ENCODE measurements around the gene KCNIP1. TPM values are rescaled to one million over a fixed set of nuclear protein-coding genes. Genes with fewer than 3 reads are reported as not detected.

KCNIP1 gene
- polyA plus RNA-seq, 3 donors: not detected

DNA sequence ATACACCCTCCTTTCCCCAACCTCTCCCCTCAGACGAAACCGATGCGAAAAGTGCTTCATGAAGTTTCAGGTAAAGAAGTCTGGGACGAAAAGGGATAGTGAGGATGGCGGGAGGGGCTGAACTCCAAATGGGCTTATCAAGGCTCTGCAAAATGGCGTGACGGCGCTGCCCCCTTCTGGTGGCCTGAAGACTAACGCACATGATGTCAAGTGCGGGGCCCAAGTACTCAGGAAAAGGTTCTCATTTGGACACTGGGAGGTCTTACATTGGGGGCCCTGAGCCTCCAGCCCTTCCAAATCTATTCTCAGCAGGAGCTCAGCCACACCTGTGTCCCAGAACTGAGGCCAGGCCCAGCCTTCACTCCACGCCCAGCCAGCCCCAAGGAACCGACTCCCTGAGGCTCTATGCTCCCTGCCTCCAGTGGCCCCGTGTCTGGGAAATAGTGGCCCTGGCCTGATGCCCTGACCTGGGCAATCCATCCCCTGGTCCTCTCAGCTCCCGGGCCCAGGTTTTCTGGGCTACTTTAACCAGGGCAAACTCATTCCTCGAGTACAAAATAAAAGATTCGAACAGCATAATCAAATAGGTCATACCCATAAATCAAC is 119.9 kb downstream of the KCNIP1 start:
- peak; percentile 11 to 56 (median 44) for DNase-seq
- H3K4me3 ChIP-seq (replicated peaks in 1 of 3; ENCODE audit: low read depth in 2 of 3, low read length in 3 of 3): no peak overlapping the region
- TF ChIP-seq, protein P1, sequence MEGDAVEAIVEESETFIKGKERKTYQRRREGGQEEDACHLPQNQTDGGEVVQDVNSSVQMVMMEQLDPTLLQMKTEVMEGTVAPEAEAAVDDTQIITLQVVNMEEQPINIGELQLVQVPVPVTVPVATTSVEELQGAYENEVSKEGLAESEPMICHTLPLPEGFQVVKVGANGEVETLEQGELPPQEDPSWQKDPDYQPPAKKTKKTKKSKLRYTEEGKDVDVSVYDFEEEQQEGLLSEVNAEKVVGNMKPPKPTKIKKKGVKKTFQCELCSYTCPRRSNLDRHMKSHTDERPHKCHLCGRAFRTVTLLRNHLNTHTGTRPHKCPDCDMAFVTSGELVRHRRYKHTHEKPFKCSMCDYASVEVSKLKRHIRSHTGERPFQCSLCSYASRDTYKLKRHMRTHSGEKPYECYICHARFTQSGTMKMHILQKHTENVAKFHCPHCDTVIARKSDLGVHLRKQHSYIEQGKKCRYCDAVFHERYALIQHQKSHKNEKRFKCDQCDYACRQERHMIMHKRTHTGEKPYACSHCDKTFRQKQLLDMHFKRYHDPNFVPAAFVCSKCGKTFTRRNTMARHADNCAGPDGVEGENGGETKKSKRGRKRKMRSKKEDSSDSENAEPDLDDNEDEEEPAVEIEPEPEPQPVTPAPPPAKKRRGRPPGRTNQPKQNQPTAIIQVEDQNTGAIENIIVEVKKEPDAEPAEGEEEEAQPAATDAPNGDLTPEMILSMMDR (IDR thresholded peaks at IDR 0.05): peak; percentile 80

DNA sequence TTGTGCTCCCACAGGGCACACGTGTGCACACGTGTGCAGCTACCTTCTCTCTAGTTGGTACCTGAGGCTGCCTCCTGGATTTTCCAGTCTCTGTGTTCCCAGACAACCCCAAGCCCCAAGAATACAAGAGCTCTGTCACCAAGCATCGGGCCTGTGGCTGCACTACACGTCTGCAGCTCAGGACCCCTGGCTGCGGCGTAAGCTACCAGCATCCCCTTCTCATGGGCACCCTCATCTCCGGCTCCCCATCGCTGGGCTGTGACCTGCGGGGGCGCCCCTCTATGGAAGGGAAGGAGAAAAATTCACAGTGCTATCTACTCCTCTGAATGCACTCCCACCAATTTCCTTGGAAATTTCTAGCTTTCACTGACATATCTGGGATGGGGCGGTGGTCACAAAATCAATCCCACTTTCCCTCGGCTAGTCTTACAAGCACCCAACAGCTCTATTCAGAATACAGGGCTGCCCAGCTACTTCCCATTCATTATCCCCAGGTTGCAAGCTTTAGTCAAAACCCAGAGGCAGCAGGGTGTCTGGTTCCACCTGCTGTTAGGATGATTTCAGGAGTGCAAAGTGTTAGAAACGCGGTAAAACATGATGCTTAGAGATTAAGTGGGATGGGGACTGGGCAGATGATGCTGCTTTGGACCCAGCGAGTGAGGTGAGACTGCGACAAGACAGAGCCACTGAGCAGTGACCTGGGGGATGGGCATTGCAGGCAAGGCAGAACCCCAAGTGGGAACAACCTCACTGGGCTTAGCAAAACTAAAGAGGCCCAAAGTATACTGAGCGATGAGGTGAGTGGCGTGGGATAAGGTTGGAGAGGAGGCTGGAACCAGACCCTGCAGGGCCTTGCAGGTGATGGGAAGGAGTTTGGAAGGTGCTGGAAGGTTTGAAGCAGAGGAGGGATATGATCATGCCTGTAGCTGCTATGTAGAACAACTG is 121.7 kb downstream of the KCNIP1 start:
- H2AFZ ChIP-seq (ENCODE audit: insufficient read depth, low read depth, low read length, poor library complexity, severe bottlenecking): no peak overlapping the region
- intact Hi-C loops (cut with micrococcal nuclease): no loop called here
- 84% methylated on average over 13 of the region's 18 CpGs for WGBS (ENCODE audit: insufficient coverage)
- peaks cover 3% of the 10 kb centered on the region for H3K4me1 Mint-ChIP-seq
- TF ChIP-seq, protein P1 (IDR thresholded peaks at IDR 0.05): no peak
- no peak overlapping the region for H3K9ac ChIP-seq (ENCODE audit: insufficient read depth, low read length, poor library complexity, severe bottlenecking)
- no peaks in the 10 kb centered on the region for H3K36me3 ChIP-seq (replicated peaks in 1 of 2; ENCODE audit: control insufficient read depth in 1 of 2, insufficient read depth in 2 of 2, low read length in 2 of 2)
- H3K27me3 Mint-ChIP-seq (ENCODE audit: low read depth in 3 of 3): peaks cover 8 to 12% (median 11%) of the 10 kb centered on the region in 3 donors
- no peak overlapping the region for H3K4me3 ChIP-seq (replicated peaks in 1 of 3; ENCODE audit: low read depth in 2 of 3, low read length in 3 of 3)
- no peaks in the 10 kb centered on the region for H3K36me3 Mint-ChIP-seq
- no peaks in the 10 kb centered on the region for H3K4me1 ChIP-seq (ENCODE audit: control insufficient read depth in 1 of 2, insufficient read depth in 2 of 2, low read length in 2 of 2)
- no peak for DNase-seq
- no peak overlapping the region for H3K4me2 ChIP-seq (replicated peaks; ENCODE audit: extremely low read depth, low read length, poor library complexity, severe bottlenecking)
- H3K27ac ChIP-seq (ENCODE audit: low read depth in 1 of 2, low read length in 2 of 2): no peak overlapping the region
- H3K79me2 ChIP-seq (ENCODE audit: insufficient read depth, low read length): no peaks in the 10 kb centered on the region
- H4K20me1 ChIP-seq (ENCODE audit: insufficient read depth, low read length): no peaks in the 10 kb centered on the region
- peak overlapping the region in 1 of 7 donors; percentile 35 for H3K27ac Mint-ChIP-seq
- no peaks in the 10 kb centered on the region for H3K9me3 Mint-ChIP-seq
- no peak overlapping the region for H3K4me3 Mint-ChIP-seq
- no peaks in the 10 kb centered on the region for H3K9me3 ChIP-seq (replicated peaks in 1 of 2; ENCODE audit: control insufficient read depth in 1 of 2, insufficient read depth in 1 of 2, low read length in 2 of 2)
- no peaks in the 10 kb centered on the region for H3K27me3 ChIP-seq (ENCODE audit: control insufficient read depth in 2 of 2, insufficient read depth in 2 of 2, low read length in 2 of 2)

More for the DNA sequence above, 119.9 kb downstream of the KCNIP1 start:
- Mint-ChIP-seq H3K4me3 (no peak overlapping the region), H3K27ac (no peak overlapping the region), H3K4me1 (peaks cover 3% of the 10 kb centered on the region), H3K27me3 (ENCODE audit: low read depth in 3 of 3) (peaks cover 5% of the 10 kb centered on the region in 3 donors), H3K36me3 (no peaks in the 10 kb centered on the region), H3K9me3 (no peaks in the 10 kb centered on the region)
- Histone ChIP-seq H3K36me3 (replicated peaks in 1 of 2; ENCODE audit: control insufficient read depth in 1 of 2, insufficient read depth in 2 of 2, low read length in 2 of 2) (no peaks in the 10 kb centered on the region), H3K27ac (ENCODE audit: low read depth in 1 of 2, low read length in 2 of 2) (no peak overlapping the region), H2AFZ (ENCODE audit: insufficient read depth, low read depth, low read length, poor library complexity, severe bottlenecking) (no peak overlapping the region), H3K4me1 (ENCODE audit: control insufficient read depth in 1 of 2, insufficient read depth in 2 of 2, low read length in 2 of 2) (no peaks in the 10 kb centered on the region), H3K4me2 (replicated peaks; ENCODE audit: extremely low read depth, low read length, poor library complexity, severe bottlenecking) (no peak overlapping the region), H3K9ac (ENCODE audit: insufficient read depth, low read length, poor library complexity, severe bottlenecking) (no peak overlapping the region), H3K9me3 (replicated peaks in 1 of 2; ENCODE audit: control insufficient read depth in 1 of 2, insufficient read depth in 1 of 2, low read length in 2 of 2) (no peaks in the 10 kb centered on the region), H4K20me1 (ENCODE audit: insufficient read depth, low read length) (no peaks in the 10 kb centered on the region), H3K27me3 (ENCODE audit: control insufficient read depth in 2 of 2, insufficient read depth in 2 of 2, low read length in 2 of 2) (no peaks in the 10 kb centered on the region), H3K79me2 (ENCODE audit: insufficient read depth, low read length) (no peaks in the 10 kb centered on the region)
- intact Hi-C loops (cut with micrococcal nuclease): loop anchor here (2.0 kb wide), 1 partner anchor 189 kb away; no protein-coding TSS in a partner anchor
- 47% methylated on average over 14 of the region's 16 CpGs for WGBS (ENCODE audit: insufficient coverage)
